ENCODE data around the gene TLR6. TPM values are rescaled to one million over a fixed set of nuclear protein-coding genes. Genes with fewer than 3 reads are reported as not detected.

TLR6 gene
- total RNA-seq, 1 experiment from 2014 or later = 0.68 TPM

- no peaks in the 10 kb centered on the region for H3K4me1 Mint-ChIP-seq (ENCODE audit: low read depth, unreplicated experiment)
- no peak for TF ChIP-seq CTCF (IDR thresholded peaks at IDR 0.05; ENCODE audit: unreplicated experiment)
- no peaks in the 10 kb centered on the region for H3K9me3 Mint-ChIP-seq (ENCODE audit: low read depth, unreplicated experiment)
- no peak for DNase-seq
- intact Hi-C loops (cut with micrococcal nuclease; ENCODE audit: unreplicated experiment) = no loop called here
- CTCF ChIA-PET = no interaction called here
- no peaks in the 10 kb centered on the region for H3K36me3 Mint-ChIP-seq (ENCODE audit: insufficient read depth, unreplicated experiment)
- no TSS peak for BruUV-seq (replicated peaks)
- no peaks in the 10 kb centered on the region for H3K27me3 Mint-ChIP-seq (ENCODE audit: unreplicated experiment)
- no peak overlapping the region for H3K4me3 Mint-ChIP-seq (ENCODE audit: low read depth, unreplicated experiment)
- H3K27ac Mint-ChIP-seq (ENCODE audit: unreplicated experiment) = no peak overlapping the region
These were observed 24.4 kb downstream of the TLR6 start for GRCh38 chr4:38832206-38832605.

GRCh38 chr4:38831653-38832052 lies 25.0 kb downstream of the TLR6 start:
- BruUV-seq (replicated peaks) = no TSS peak
- no peak overlapping the region for H3K4me3 Mint-ChIP-seq (ENCODE audit: low read depth, unreplicated experiment)
- CTCF ChIA-PET = no interaction called here
- H3K27ac Mint-ChIP-seq (ENCODE audit: unreplicated experiment) = no peak overlapping the region
- H3K27me3 Mint-ChIP-seq (ENCODE audit: unreplicated experiment) = peaks cover under 1% of the 10 kb centered on the region
- no peaks in the 10 kb centered on the region for H3K4me1 Mint-ChIP-seq (ENCODE audit: low read depth, unreplicated experiment)
- intact Hi-C loops (cut with micrococcal nuclease; ENCODE audit: unreplicated experiment) = no loop called here
- no peak for TF ChIP-seq CTCF (IDR thresholded peaks at IDR 0.05; ENCODE audit: unreplicated experiment)
- no peaks in the 10 kb centered on the region for H3K36me3 Mint-ChIP-seq (ENCODE audit: insufficient read depth, unreplicated experiment)
- H3K9me3 Mint-ChIP-seq (ENCODE audit: low read depth, unreplicated experiment) = no peaks in the 10 kb centered on the region
- DNase-seq = no peak

- CTCF ChIA-PET = no interaction called here
- no peak for TF ChIP-seq CTCF (IDR thresholded peaks at IDR 0.05; ENCODE audit: unreplicated experiment)
- intact Hi-C loops (cut with micrococcal nuclease; ENCODE audit: unreplicated experiment) = no loop called here
These were observed 27.4 kb downstream of the TLR6 start for GRCh38 chr4:38829237-38829636.

GRCh38 chr4:38823766-38824165 lies 32.9 kb downstream of the TLR6 start:
- CTCF ChIA-PET = no interaction called here
- no peak for TF ChIP-seq CTCF (IDR thresholded peaks at IDR 0.05; ENCODE audit: unreplicated experiment)
- intact Hi-C loops (cut with micrococcal nuclease; ENCODE audit: unreplicated experiment) = no loop called here

More at GRCh38 chr4:38829237-38829636, 27.4 kb downstream of the TLR6 start:
- no peaks in the 10 kb centered on the region for H3K36me3 Mint-ChIP-seq (ENCODE audit: insufficient read depth, unreplicated experiment)
- no peaks in the 10 kb centered on the region for H3K9me3 Mint-ChIP-seq (ENCODE audit: low read depth, unreplicated experiment)
- no peak overlapping the region for H3K27ac Mint-ChIP-seq (ENCODE audit: unreplicated experiment)
- H3K4me1 Mint-ChIP-seq (ENCODE audit: low read depth, unreplicated experiment) = no peaks in the 10 kb centered on the region
- H3K4me3 Mint-ChIP-seq (ENCODE audit: low read depth, unreplicated experiment) = no peak overlapping the region
- H3K27me3 Mint-ChIP-seq (ENCODE audit: unreplicated experiment) = peaks cover 17% of the 10 kb centered on the region
- no peak for DNase-seq
- no TSS peak for BruUV-seq (replicated peaks)

More at GRCh38 chr4:38823766-38824165, 32.9 kb downstream of the TLR6 start:
- H3K27me3 Mint-ChIP-seq (ENCODE audit: unreplicated experiment) = peaks cover 17% of the 10 kb centered on the region
- H3K9me3 Mint-ChIP-seq (ENCODE audit: low read depth, unreplicated experiment) = peaks cover 2% of the 10 kb centered on the region
- no peak for DNase-seq
- H3K4me3 Mint-ChIP-seq (ENCODE audit: low read depth, unreplicated experiment) = no peak overlapping the region
- no TSS peak for BruUV-seq (replicated peaks)
- no peaks in the 10 kb centered on the region for H3K36me3 Mint-ChIP-seq (ENCODE audit: insufficient read depth, unreplicated experiment)
- H3K4me1 Mint-ChIP-seq (ENCODE audit: low read depth, unreplicated experiment) = peaks cover 22% of the 10 kb centered on the region
- no peak overlapping the region for H3K27ac Mint-ChIP-seq (ENCODE audit: unreplicated experiment)

All from Calu3 (cell line).